ENCODE results near the gene PLD1. TPM values are rescaled to one million over a fixed set of nuclear protein-coding genes. Genes with fewer than 3 reads are reported as not detected.

The PLD1 gene
- total and polyA plus RNA-seq, 5 donors from 2014 or later = 1.2 to 8.8 (median 3.6) TPM; not detected in 1

GRCh38 chr3:171797873-171798272, 12.4 kb downstream of the PLD1 start:
- Histone ChIP-seq H3K27ac (ENCODE audit: insufficient read depth, low read length, poor library complexity, severe bottlenecking) (no peak overlapping the region), H3K27me3 (ENCODE audit: control insufficient read depth, insufficient read depth, low read length) (peaks cover 3% of the 10 kb centered on the region), H3K4me3 (ENCODE audit: low read depth, low read length) (no peak overlapping the region), H3K36me3 (ENCODE audit: control insufficient read depth, insufficient read depth, low read length) (no peaks in the 10 kb centered on the region), H3K4me1 (ENCODE audit: control insufficient read depth, insufficient read depth, low read length, poor library complexity, severe bottlenecking) (no peaks in the 10 kb centered on the region), H3K9me3 (ENCODE audit: control insufficient read depth in 2 of 2, low read length in 2 of 2) (no peaks in the 10 kb centered on the region)
- ATAC-seq (ENCODE audit: low read depth in 2 of 2) (no peak), DNase-seq (no peak)
- H3K4me3 Mint-ChIP-seq = no peak overlapping the region
- no peak overlapping the region for H3K27ac Mint-ChIP-seq
- H3K27me3 Mint-ChIP-seq = no peaks in the 10 kb centered on the region
- no peaks in the 10 kb centered on the region for H3K36me3 Mint-ChIP-seq
- H3K4me1 Mint-ChIP-seq = peaks cover 0 to 3% (median 1%) of the 10 kb centered on the region in 4 donors
- no peaks in the 10 kb centered on the region for H3K9me3 Mint-ChIP-seq

- Histone ChIP-seq H3K36me3 (ENCODE audit: control insufficient read depth, insufficient read depth, low read length) (no peaks in the 10 kb centered on the region), H3K9me3 (ENCODE audit: control insufficient read depth in 2 of 2, low read length in 2 of 2) (no peaks in the 10 kb centered on the region), H3K4me1 (ENCODE audit: control insufficient read depth, insufficient read depth, low read length, poor library complexity, severe bottlenecking) (no peaks in the 10 kb centered on the region), H3K27ac (ENCODE audit: insufficient read depth, low read length, poor library complexity, severe bottlenecking) (no peak overlapping the region), H3K4me3 (ENCODE audit: low read depth, low read length) (no peak overlapping the region), H3K27me3 (ENCODE audit: control insufficient read depth, insufficient read depth, low read length) (peaks cover 4% of the 10 kb centered on the region)
- H3K9me3 Mint-ChIP-seq = no peaks in the 10 kb centered on the region
- no peak overlapping the region for H3K4me3 Mint-ChIP-seq
- no peak overlapping the region for H3K27ac Mint-ChIP-seq
- H3K27me3 Mint-ChIP-seq = peaks cover 1% of the 10 kb centered on the region
- ATAC-seq (ENCODE audit: low read depth in 2 of 2) (no peak), DNase-seq (no peak)
- no peaks in the 10 kb centered on the region for H3K36me3 Mint-ChIP-seq
- peaks cover 0 to 3% (median 0%) of the 10 kb centered on the region in 4 donors for H3K4me1 Mint-ChIP-seq
Measured at GRCh38 chr3:171797265-171797679, 13.0 kb downstream of the PLD1 start.

GRCh38 chr3:171796625-171797264, 13.5 kb downstream of the PLD1 start:
- Mint-ChIP-seq H3K27ac (no peak overlapping the region), H3K9me3 (no peaks in the 10 kb centered on the region), H3K4me1 (peaks cover 0 to 2% (median 0%) of the 10 kb centered on the region in 4 donors), H3K27me3 (peaks cover 6% of the 10 kb centered on the region), H3K4me3 (no peak overlapping the region), H3K36me3 (no peaks in the 10 kb centered on the region)
- peaks cover 7% of the 10 kb centered on the region for H3K27me3 ChIP-seq (ENCODE audit: control insufficient read depth, insufficient read depth, low read length)
- no peaks in the 10 kb centered on the region for H3K9me3 ChIP-seq (ENCODE audit: control insufficient read depth in 2 of 2, low read length in 2 of 2)
- H3K4me1 ChIP-seq (ENCODE audit: control insufficient read depth, insufficient read depth, low read length, poor library complexity, severe bottlenecking) = no peaks in the 10 kb centered on the region
- no peak overlapping the region for H3K4me3 ChIP-seq (ENCODE audit: low read depth, low read length)
- H3K27ac ChIP-seq (ENCODE audit: insufficient read depth, low read length, poor library complexity, severe bottlenecking) = no peak overlapping the region
- DNase-seq = no peak
- no peaks in the 10 kb centered on the region for H3K36me3 ChIP-seq (ENCODE audit: control insufficient read depth, insufficient read depth, low read length)
- ATAC-seq (ENCODE audit: low read depth in 2 of 2) = no peak

GRCh38 chr3:171792531-171792930, 17.8 kb downstream of the PLD1 start:
- H3K27ac Mint-ChIP-seq = no peak overlapping the region
- Histone ChIP-seq H3K9me3 (ENCODE audit: control insufficient read depth in 2 of 2, low read length in 2 of 2) (no peaks in the 10 kb centered on the region), H3K27ac (ENCODE audit: insufficient read depth, low read length, poor library complexity, severe bottlenecking) (no peak overlapping the region), H3K4me3 (ENCODE audit: low read depth, low read length) (no peak overlapping the region), H3K27me3 (ENCODE audit: control insufficient read depth, insufficient read depth, low read length) (peaks cover 5% of the 10 kb centered on the region), H3K36me3 (ENCODE audit: control insufficient read depth, insufficient read depth, low read length) (no peaks in the 10 kb centered on the region), H3K4me1 (ENCODE audit: control insufficient read depth, insufficient read depth, low read length, poor library complexity, severe bottlenecking) (no peaks in the 10 kb centered on the region)
- ATAC-seq (ENCODE audit: low read depth in 2 of 2) = no peak
- no peaks in the 10 kb centered on the region for H3K4me1 Mint-ChIP-seq
- no peak for DNase-seq
- H3K36me3 Mint-ChIP-seq = no peaks in the 10 kb centered on the region
- peak overlapping the region in 1 of 4 donors; percentile 83 for H3K4me3 Mint-ChIP-seq
- peaks cover 0 to 3% (median 0%) of the 10 kb centered on the region in 7 donors for H3K9me3 Mint-ChIP-seq
- H3K27me3 Mint-ChIP-seq = peaks cover 6% of the 10 kb centered on the region

GRCh38 chr3:171791692-171792076, 18.6 kb downstream of the PLD1 start:
- Histone ChIP-seq H3K27me3 (ENCODE audit: control insufficient read depth, insufficient read depth, low read length) (peaks cover 5% of the 10 kb centered on the region), H3K9me3 (ENCODE audit: control insufficient read depth in 2 of 2, low read length in 2 of 2) (no peaks in the 10 kb centered on the region), H3K4me1 (ENCODE audit: control insufficient read depth, insufficient read depth, low read length, poor library complexity, severe bottlenecking) (no peaks in the 10 kb centered on the region), H3K36me3 (ENCODE audit: control insufficient read depth, insufficient read depth, low read length) (no peaks in the 10 kb centered on the region), H3K27ac (ENCODE audit: insufficient read depth, low read length, poor library complexity, severe bottlenecking) (no peak overlapping the region), H3K4me3 (ENCODE audit: low read depth, low read length) (no peak overlapping the region)
- no peaks in the 10 kb centered on the region for H3K36me3 Mint-ChIP-seq
- no peaks in the 10 kb centered on the region for H3K4me1 Mint-ChIP-seq
- H3K9me3 Mint-ChIP-seq = peaks cover 0 to 3% (median 0%) of the 10 kb centered on the region in 7 donors
- H3K4me3 Mint-ChIP-seq = no peak overlapping the region
- ATAC-seq (ENCODE audit: low read depth in 2 of 2) (no peak), DNase-seq (no peak)
- peaks cover 6% of the 10 kb centered on the region for H3K27me3 Mint-ChIP-seq
- H3K27ac Mint-ChIP-seq = no peak overlapping the region

GRCh38 chr3:171790898-171791691, 19.2 kb downstream of the PLD1 start:
- ATAC-seq (ENCODE audit: low read depth in 2 of 2) = no peak
- Histone ChIP-seq H3K36me3 (ENCODE audit: control insufficient read depth, insufficient read depth, low read length) (no peaks in the 10 kb centered on the region), H3K4me3 (ENCODE audit: low read depth, low read length) (no peak overlapping the region), H3K9me3 (ENCODE audit: control insufficient read depth in 2 of 2, low read length in 2 of 2) (no peaks in the 10 kb centered on the region), H3K27ac (ENCODE audit: insufficient read depth, low read length, poor library complexity, severe bottlenecking) (no peak overlapping the region), H3K27me3 (ENCODE audit: control insufficient read depth, insufficient read depth, low read length) (peaks cover 5% of the 10 kb centered on the region), H3K4me1 (ENCODE audit: control insufficient read depth, insufficient read depth, low read length, poor library complexity, severe bottlenecking) (no peaks in the 10 kb centered on the region)
- H3K4me3 Mint-ChIP-seq = no peak overlapping the region
- peaks cover 6% of the 10 kb centered on the region for H3K27me3 Mint-ChIP-seq
- H3K27ac Mint-ChIP-seq = no peak overlapping the region
- DNase-seq = no peak
- peaks cover 0 to 3% (median 0%) of the 10 kb centered on the region in 7 donors for H3K9me3 Mint-ChIP-seq
- H3K4me1 Mint-ChIP-seq = no peaks in the 10 kb centered on the region
- H3K36me3 Mint-ChIP-seq = no peaks in the 10 kb centered on the region

- Mint-ChIP-seq H3K27ac (no peak overlapping the region), H3K27me3 (peaks cover 6% of the 10 kb centered on the region), H3K36me3 (no peaks in the 10 kb centered on the region), H3K4me3 (no peak overlapping the region), H3K4me1 (no peaks in the 10 kb centered on the region), H3K9me3 (peaks cover 0 to 3% (median 0%) of the 10 kb centered on the region in 7 donors)
- peaks cover 5% of the 10 kb centered on the region for H3K27me3 ChIP-seq (ENCODE audit: control insufficient read depth, insufficient read depth, low read length)
- no peak overlapping the region for H3K4me3 ChIP-seq (ENCODE audit: low read depth, low read length)
- DNase-seq = no peak
- ATAC-seq (ENCODE audit: low read depth in 2 of 2) = no peak
- H3K36me3 ChIP-seq (ENCODE audit: control insufficient read depth, insufficient read depth, low read length) = no peaks in the 10 kb centered on the region
- no peaks in the 10 kb centered on the region for H3K4me1 ChIP-seq (ENCODE audit: control insufficient read depth, insufficient read depth, low read length, poor library complexity, severe bottlenecking)
- H3K27ac ChIP-seq (ENCODE audit: insufficient read depth, low read length, poor library complexity, severe bottlenecking) = no peak overlapping the region
- no peaks in the 10 kb centered on the region for H3K9me3 ChIP-seq (ENCODE audit: control insufficient read depth in 2 of 2, low read length in 2 of 2)
Measured at GRCh38 chr3:171790574-171790897, 19.7 kb downstream of the PLD1 start.
